GM06990 (cell line): ENCODE measurements around the gene ABHD2.

Experiments
- DNase-seq: peaks from one replicate; pipeline ENCODE4 v3.0.0-alpha.2; 2011; ENCODE audit not compliant: insufficient read length; ENCODE audit errors: extremely low read depth
- H3K27me3 ChIP-seq: replicated peaks from 2 replicates; pipeline ENCODE4 v1.6.0; 2011; ENCODE audit warnings: low read length; ENCODE audit not compliant: control insufficient read depth, insufficient read depth
- H3K36me3 ChIP-seq: 2 replicates; pipeline ENCODE4 v1.5.1; 2011; ENCODE audit warnings: low read length; ENCODE audit not compliant: control insufficient read depth, insufficient read depth
- H3K4me3 ChIP-seq: replicated peaks from 2 replicates; pipeline ENCODE4 v1.5.1; 2011; ENCODE audit warnings: low read depth, mild to moderate bottlenecking, control low read depth, low read length
- TF ChIP-seq, protein P1 (sequence below): IDR thresholded peaks from 2 replicates; pipeline ENCODE4 v1.5.1; 2011; ENCODE audit warnings: low read length, control low read depth, mild to moderate bottlenecking, inconsistent platforms; ENCODE audit not compliant: insufficient read depth, poor library complexity, severe bottlenecking

The ABHD2 gene

DNA sequence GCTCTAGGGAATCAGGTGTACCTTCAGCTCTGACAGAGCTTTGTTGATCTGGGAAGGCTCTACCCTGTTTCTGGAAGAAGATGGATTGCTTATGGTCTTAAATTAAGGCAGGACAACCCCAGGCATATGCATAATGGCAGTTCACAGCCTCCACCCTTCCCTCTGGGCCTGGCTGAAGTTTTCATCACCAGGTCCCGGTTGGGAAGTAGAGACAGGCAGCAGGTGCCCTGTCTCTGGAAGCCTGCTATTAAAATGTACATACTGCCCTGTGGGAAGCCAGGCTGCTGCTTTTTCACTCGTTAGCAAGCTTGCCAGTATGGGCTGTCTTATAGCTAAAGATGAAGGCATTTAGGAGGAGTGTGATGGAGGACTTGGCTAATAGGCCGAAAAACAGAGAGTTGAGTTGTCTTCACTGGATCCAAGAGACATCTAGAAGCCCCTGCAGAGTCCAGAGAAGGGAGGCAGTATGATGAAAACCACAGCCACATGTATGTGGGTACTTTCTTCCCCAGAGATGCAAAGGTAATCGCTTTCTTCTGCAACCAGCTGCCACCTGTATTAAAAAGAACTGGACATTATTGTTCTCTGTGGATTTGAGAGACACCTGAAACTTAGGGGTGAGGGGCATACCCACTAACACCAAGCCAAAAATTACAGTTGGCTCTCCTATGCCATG, 34.4 kb downstream of the ABHD2 start:
- Histone ChIP-seq H3K4me3 (no peak overlapping the region), H3K27me3 (no peaks in the 10 kb centered on the region), H3K36me3 (peaks cover 7% of the 10 kb centered on the region)
- TF ChIP-seq, protein P1, sequence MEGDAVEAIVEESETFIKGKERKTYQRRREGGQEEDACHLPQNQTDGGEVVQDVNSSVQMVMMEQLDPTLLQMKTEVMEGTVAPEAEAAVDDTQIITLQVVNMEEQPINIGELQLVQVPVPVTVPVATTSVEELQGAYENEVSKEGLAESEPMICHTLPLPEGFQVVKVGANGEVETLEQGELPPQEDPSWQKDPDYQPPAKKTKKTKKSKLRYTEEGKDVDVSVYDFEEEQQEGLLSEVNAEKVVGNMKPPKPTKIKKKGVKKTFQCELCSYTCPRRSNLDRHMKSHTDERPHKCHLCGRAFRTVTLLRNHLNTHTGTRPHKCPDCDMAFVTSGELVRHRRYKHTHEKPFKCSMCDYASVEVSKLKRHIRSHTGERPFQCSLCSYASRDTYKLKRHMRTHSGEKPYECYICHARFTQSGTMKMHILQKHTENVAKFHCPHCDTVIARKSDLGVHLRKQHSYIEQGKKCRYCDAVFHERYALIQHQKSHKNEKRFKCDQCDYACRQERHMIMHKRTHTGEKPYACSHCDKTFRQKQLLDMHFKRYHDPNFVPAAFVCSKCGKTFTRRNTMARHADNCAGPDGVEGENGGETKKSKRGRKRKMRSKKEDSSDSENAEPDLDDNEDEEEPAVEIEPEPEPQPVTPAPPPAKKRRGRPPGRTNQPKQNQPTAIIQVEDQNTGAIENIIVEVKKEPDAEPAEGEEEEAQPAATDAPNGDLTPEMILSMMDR: no peak
- no peak for DNase-seq

DNA sequence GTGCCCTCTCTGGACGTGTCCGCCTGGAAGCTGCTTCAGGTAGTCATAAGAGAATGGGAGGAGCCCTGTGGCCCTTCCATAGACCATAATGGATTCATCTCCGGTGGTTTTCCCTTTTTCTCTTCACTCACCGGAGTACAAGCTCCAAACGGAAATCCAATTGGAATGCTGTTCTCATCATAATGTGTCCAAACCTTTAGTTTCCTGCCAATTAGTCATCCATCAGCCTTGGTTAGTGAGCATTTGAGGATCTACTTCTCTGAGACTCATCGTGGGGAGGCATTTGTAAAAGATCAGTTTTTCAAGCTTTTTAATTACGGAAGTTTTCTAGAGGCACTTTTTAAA, 34.9 kb downstream of the ABHD2 start:
- no peak overlapping the region for H3K4me3 ChIP-seq
- TF ChIP-seq, protein P1: no peak
- peaks cover 7% of the 10 kb centered on the region for H3K36me3 ChIP-seq
- H3K27me3 ChIP-seq: no peaks in the 10 kb centered on the region
- no peak for DNase-seq

DNA sequence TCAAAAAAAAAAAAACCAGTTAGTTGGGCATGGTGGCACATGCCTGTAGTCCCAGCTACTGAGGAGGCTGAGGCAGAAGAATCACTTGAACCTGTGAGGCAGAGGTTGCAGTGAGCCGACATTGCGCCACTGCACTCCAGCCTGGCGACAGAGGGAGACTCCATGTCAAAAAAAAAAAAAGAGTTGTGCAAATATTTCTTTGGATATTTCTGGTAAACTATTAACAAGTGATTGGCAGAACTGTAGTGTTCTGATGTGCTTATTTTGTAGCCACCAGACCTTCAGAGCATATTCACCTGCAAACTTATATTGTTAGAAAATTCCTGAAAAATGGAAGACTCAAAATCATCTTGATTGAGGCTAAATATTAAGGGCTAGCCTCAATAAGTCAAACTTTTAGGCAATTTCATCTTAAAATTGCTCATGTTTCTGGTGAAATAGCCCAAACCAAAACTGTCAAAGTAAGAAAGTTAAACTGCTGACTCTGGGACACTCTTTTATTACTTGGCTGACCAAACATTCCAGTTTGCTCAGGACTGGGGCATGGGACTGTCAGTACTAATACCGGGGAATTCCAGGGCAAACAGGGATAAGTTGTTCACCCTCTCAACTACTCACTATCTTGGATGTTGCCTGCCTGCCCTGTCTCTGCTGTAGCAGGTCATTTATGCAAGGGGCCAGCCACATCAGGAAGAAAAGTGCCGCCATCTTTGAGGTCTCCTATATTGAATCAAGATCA, 37.0 kb downstream of the ABHD2 start:
- no peak for DNase-seq
- Histone ChIP-seq H3K36me3 (peaks cover 3% of the 10 kb centered on the region; the same call in 1 of the 2 replicates), H3K4me3 (no peak overlapping the region), H3K27me3 (no peaks in the 10 kb centered on the region)
- TF ChIP-seq, protein P1: no peak

DNA sequence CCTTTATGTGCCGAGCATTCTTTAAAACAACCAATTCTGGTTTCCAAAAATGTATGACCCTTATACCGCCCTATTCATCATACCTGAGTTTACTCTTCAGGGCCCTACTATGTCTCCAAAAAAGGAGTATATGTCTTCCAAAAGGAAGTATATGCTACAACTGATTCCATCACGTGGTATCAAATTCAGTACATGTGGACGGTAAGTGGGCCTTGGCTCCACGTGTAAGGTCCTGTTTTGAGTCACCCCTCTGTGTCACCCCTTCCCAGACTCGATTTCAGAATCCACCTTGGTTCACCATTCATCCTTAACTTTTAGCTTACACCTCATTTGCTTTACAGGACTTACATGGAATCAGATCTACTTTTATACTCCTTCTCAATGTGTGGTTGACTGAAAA, 37.8 kb downstream of the ABHD2 start:
- Histone ChIP-seq H3K27me3 (no peaks in the 10 kb centered on the region), H3K4me3 (no peak overlapping the region), H3K36me3 (peaks cover 3% of the 10 kb centered on the region; the same call in 1 of the 2 replicates)
- no peak for DNase-seq
- TF ChIP-seq, protein P1: no peak

DNA sequence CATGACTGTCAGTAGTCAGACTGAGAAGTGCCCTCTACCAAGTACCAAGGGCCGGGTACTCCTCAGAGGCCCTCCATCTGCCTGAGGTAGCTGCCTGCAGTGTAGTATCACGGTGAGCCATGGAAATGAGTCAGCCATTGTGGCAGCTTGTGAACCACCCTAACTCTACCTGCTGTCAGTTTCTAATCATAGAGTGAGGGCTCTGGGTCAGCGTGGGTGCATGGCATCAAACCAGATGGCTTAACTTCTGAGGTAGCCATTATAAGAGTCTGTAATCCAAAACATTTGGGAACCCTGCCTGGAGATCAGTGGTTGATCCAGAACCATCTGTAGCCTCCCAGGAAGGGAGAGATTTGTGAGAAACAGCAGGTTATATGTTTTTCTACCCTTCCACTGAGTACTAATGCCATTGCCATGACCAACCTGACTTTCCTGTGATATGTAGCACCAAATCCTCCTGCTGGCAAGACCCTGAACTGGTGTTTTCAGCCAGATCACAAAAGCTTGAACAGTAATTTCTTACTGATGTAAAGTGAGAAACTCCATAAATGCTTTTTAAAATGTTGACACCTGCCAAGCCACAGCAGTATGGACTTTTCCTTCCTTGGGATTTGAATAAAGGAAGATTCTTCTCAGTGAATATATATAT, 38.9 kb downstream of the ABHD2 start:
- no peak for DNase-seq

More for the DNA sequence above, 38.9 kb downstream of the ABHD2 start:
- TF ChIP-seq, protein P1: no peak
- Histone ChIP-seq H3K4me3 (no peak overlapping the region), H3K27me3 (no peaks in the 10 kb centered on the region), H3K36me3 (peaks cover 3% of the 10 kb centered on the region; the same call in 1 of the 2 replicates)
